GM19351 (cell line): Measurements from ENCODE around the gene COBL.

Experiments
- ATAC-seq: cut with Tn5 transposase; IDR thresholded peaks from one replicate; pipeline ENCODE4 v1.9.1; 2021; ENCODE audit warnings: mild to moderate bottlenecking, moderate library complexity; ENCODE audit not compliant: unreplicated experiment

The COBL gene

DNA sequence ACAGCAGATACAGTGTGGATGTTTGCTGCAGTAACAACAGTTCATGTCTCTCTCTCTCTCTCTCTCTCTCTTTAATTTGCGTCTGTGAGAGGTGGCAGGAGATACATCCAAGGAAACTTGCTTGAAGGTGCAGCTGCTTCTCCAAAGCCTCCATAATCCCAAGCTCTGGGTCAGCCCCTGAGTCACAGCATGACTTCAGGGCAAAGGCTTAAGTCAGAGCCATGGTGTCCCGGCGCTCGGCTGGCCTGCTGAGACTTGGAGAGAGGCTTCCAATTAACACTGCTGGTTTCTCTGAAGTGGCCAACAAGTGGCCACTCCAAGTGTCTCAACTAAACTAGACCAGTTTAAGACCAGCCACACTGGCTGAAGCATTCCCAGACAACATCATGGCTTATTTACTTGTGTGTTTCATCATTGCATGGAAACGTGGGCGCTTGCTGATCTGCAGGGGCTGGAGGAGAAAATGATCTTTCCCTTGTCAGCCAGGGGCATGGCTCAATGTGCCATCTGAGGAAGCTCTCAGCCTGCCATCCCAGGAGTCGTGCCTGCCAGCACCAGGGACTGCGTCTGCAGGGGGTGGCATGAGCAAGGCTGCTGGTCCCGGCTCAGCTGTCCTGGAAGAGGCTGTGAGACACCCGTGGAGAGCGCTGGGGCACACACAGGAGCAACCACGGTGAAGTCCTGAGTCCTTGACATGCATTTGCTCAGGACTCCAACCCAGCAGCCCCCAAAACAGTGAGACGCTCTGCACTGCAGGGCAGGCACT is 254.2 kb downstream of the COBL start:
- no peak for ATAC-seq

GRCh38 chr7:51060536-51060935 is 256.1 kb downstream of the COBL start:
- ATAC-seq: no peak

GRCh38 chr7:51059504-51060142 is 257.0 kb downstream of the COBL start:
- no peak for ATAC-seq

- no peak for ATAC-seq
Observed at GRCh38 chr7:51058764-51059163, 257.8 kb downstream of the COBL start.

DNA sequence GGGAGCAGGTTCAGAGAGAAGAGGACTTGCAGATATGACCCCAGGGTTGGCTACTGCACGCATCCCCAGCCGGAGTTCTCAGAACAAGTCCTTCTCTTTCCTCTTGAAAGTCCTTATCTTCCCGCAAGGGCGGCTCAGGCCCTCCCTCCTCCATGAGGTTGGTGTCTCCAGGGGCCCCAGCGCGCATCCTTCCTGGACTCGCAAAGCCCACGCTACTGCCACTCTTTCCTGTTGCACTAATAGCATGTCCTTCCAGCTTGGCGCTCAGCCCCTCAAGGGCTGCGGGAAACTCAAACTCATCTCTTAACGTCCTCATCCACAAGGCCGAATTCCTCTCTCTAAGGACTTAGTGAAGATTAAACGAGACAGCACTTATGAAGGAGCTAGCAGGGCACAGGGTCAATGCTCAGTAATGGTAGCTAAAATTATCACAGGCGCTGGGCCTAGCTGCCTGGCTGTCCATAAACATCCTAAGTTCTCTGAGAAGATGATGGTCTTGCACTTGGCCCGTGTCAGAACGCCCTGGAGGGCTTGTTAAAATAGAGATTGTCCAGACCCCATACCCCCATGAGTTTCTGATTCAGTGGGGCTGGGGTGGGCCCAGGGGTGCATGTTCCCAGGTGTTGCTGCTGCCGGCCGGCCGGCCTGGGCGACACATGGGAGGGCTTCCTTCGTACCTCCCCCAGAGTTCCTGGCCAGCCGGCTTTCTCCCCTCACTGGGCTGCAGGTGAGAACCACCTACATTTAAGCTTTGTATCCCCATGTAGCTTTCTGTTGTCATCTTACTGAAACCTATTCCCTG is 261.4 kb downstream of the COBL start:
- no peak for ATAC-seq

DNA sequence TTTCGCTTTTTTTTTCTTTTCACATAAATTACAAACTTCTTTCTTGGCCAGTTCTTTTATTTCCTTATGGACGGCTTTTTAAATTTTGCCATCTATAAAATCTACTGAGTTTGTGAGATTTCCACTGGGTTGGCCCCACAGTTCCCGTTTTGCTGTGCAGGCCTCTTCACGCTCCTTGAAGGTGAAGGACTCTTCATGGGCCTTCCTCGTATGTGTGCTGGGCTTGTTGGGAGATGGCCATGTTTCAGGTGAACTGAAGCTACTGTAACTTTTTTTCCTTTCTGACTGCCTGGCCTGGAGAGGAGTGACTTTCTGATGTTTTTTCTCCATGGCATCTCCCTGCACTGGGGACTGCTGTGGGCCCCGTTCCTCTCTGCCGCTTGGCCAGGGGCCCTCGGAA is 262.4 kb downstream of the COBL start:
- ATAC-seq: no peak

DNA sequence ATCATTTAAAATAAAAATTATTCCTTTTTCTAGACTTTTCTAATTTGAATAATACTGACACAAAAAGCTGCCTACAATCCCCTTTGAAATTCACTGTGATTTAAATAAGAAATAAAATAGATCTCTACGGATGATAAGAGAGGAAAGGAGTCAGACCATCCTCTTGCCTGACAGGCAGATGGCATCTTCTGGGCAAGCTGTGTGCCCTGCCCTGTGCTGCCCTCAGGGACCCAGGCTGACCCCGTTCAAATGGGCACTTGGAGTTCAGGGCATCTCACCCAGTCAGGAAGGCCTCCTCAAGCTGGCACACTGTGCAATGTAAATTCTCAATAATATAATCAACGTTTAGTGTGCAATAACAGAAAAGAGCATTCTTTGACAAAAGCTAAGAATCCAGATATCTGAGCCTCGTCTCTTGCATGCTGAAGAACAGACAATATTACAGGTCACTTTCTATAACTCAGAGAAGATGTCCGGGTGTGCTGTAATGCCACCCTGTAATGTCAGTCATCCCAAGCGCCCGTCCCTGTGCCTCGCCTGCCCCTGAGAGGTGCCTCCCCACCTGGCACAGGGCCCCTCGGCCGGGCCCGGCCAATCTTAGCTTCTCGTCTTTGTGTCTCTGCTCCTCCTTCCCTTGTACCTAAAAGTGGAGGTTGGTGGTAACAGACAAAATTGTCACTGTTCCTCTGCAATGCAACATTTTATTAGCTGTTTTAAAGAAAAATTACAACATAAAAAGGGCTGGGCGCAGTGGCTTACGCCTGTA is 263.3 kb downstream of the COBL start:
- no peak for ATAC-seq

GRCh38 chr7:51046482-51046881 is 270.1 kb downstream of the COBL start:
- ATAC-seq: no peak

GRCh38 chr7:51046103-51046466 is 270.5 kb downstream of the COBL start:
- no peak for ATAC-seq

GRCh38 chr7:51045319-51046102 is 271.1 kb downstream of the COBL start:
- ATAC-seq: no peak

DNA sequence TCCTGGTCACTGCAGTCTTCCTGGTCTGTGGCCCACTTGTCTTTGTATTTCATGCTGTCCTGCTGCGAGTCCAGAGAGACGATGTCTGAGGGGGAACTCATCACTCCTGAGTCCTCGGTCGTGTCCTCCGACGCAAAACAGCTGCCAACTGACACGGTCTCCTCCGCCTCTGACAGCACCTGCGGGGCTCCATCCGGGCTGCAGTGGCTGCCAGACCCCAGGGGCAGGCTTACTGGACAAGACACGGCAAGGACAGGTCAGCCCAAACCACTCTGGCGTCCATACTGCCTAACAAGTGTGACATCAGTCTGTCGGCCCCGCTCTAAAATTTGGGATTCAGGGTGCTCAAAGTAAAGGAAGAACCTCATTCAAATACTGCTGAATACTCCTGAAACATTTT is 273.1 kb downstream of the COBL start:
- no peak for ATAC-seq

GRCh38 chr7:51040787-51041186 is 275.8 kb downstream of the COBL start:
- ATAC-seq: no peak

DNA sequence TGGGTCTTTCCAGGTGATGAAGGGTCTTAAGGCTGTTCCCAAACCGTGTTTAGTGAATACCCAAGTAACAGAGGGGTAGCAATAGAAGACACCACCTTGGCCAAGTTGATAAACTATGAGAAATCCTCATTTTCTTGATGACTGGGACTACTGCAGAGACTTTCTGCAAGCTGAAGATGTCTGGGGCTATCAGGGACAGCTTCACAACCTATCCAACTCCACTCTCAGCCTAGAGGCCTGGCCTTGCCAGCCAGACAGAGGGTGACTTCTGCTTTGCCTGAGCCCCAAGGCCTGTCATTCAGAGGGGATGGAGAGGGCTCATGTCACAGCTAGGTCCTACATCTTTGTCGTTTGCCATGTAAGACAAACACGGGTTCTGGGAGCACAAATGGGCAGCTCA is 278.0 kb downstream of the COBL start:
- no peak for ATAC-seq

- no peak for ATAC-seq
Observed at GRCh38 chr7:51035716-51036115, 280.9 kb downstream of the COBL start.

DNA sequence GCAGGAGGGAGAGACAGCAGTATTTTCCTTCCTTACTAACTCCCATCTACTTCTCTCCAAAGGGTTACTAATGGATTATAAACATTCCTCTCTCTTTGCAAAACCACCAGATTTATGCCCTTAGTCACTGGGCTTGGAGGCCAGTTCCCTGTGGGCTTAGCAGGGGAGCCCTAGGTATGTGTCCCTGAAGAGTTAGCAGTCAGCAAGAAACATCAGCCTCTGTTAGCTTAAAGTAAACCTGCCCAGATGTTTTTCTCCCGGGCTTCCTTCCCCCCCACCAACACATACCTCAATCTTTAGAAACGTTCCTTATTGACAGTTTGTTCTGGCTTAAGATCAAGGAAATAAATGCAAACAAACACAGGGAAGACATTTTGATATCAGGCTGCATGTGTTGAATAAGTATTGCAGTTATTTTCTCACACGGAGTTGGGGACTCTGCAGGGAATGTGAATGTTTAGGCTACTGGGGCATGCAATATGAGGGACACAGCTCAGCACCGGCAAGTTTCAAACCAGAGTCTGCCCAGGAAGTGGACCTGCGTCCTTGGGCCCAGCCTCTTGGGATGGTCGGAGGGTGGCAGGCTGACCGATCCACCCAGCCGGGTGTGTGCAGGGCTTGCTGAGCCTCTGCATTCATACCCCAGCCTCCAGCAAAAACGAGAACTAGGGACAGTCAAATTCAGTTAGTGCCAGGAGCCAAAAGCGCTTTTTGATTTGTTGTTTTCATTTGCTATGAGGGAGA is 281.9 kb downstream of the COBL start:
- no peak for ATAC-seq

DNA sequence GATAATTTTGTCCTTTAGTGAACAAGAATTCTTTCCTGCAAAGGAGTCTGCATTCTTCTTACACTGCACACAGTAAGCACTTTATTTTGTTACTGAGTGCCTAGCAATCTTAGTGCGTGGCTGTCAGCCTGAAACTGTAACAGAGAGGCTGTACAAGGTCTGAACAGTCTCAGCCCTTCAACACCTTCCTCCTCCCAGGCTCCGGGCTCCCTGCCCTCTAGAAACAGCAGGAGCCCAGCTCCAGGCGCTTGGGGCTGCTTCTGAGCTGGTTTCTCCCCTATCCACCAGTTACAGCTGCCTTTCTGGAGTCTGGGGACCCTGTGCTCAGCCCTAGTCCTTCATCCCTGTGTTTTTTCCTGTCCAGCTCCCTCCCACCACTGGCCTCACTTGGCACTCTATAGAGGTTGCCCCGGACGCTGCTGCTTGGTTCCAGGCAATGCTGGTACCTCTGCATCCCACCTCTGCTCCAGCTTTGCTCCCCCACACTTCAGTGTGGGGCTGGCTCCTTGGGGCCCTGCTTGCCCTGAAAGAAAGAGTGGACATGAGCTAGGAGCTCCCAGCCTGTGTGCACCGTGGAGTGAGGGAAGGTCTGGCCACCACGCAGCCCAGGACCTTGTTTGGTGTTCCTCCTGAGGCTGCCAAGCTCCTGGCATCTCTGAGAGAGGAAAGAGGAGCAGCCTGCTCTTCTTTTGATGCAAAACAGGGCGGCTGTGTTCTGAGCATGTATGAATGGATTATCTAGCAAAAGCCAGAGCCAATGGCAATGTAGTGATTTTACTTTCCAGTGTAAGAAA is 282.7 kb downstream of the COBL start:
- no peak for ATAC-seq

- ATAC-seq: no peak
Observed at GRCh38 chr7:51031791-51032515, 284.7 kb downstream of the COBL start.

DNA sequence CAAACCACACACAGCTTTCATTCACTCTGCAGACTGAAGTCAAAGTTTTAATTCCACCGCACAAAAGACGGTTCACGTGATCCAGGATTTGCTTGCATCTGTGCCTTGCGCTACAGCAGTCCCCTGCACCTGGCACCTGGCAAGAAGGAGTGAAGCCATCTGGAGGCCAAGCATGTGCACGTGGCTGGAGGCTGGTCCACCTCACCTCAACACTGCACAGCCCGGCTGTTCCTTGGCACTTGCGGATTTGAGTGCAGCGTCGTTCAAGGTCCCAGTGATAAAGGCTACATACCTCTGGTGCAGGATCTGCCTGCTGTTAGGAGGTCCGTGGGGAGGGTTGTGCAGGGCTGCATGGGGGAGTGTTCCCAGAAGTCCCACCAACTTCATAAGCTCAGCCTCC is 285.4 kb downstream of the COBL start:
- no peak for ATAC-seq
